IMR-90 (cell line): ENCODE measurements around the gene ACVRL1. TPM values are rescaled to one million over a fixed set of nuclear protein-coding genes. Genes with fewer than 3 reads are reported as not detected.

Experiments
- ATAC-seq: fragments of 200-7000 bp; cut with Tn5 transposase; 2 replicates; pipeline ENCODE4 v1.9.1; 2020; ENCODE audit warnings: low read depth, mild to moderate bottlenecking, moderate library complexity
- BruUV-seq: library from RNA; stranded (reverse); fragments of 400-500 nt; replicated peaks from 2 replicates; lab custom pipeline; 2021; lab: Mats Ljungman, UMichigan
- CTCF ChIA-PET: fragments of 300-600 bp; formaldehyde crosslinking; extraction: SDS; loops from one replicate; lab custom pipeline; 2021; ENCODE audit warnings: antibody characterized with exemption; lab: Yijun Ruan, JAX
- POLR2A ChIA-PET: fragments of 300-600 bp; sonication (Branson Sonifier 250); formaldehyde crosslinking; loops from one replicate; lab custom pipeline; 2022; ENCODE audit warnings: antibody characterized with exemption; ENCODE audit not compliant: unreplicated experiment; lab: Charles Lee
- DNase-seq: peaks from one replicate; pipeline ENCODE4 v3.0.0; 2013
- H2AFZ ChIP-seq: replicated peaks from 2 replicates; pipeline ENCODE3; 2013; ENCODE audit warnings: low read length, mild to moderate bottlenecking; ENCODE audit not compliant: poor library complexity
- H2AK5ac ChIP-seq: 2 replicates; pipeline ENCODE4 v1.6.1; 2013; ENCODE audit warnings: low read depth, low read length, inconsistent platforms
- H2AK9ac ChIP-seq: replicated peaks from 2 replicates; pipeline ENCODE3; 2013; ENCODE audit warnings: mild to moderate bottlenecking, low read depth, low read length, moderate library complexity; ENCODE audit not compliant: poor library complexity
- H2BK120ac ChIP-seq: 2 replicates; pipeline ENCODE4 v1.6.1; 2013; ENCODE audit warnings: low read depth, low read length, inconsistent platforms
- H2BK15ac ChIP-seq: 3 replicates; pipeline ENCODE4 v1.6.1; 2013; ENCODE audit warnings: low read depth, low read length, inconsistent platforms
- H2BK20ac ChIP-seq: 2 replicates; pipeline ENCODE4 v1.6.1; 2013; ENCODE audit warnings: low read depth, mild to moderate bottlenecking, inconsistent platforms, low read length, moderate library complexity
- H2BK5ac ChIP-seq: 2 replicates; pipeline ENCODE4 v1.6.1; 2013; ENCODE audit warnings: mild to moderate bottlenecking, low read depth, low read length, inconsistent platforms; ENCODE audit not compliant: poor library complexity, severe bottlenecking
- H3K14ac ChIP-seq: replicated peaks from 2 replicates; pipeline ENCODE4 v1.6.1; 2013; ENCODE audit warnings: low read depth, low read length, inconsistent platforms
- H3K18ac ChIP-seq: 2 replicates; pipeline ENCODE4 v1.6.1; 2013; ENCODE audit warnings: low read depth, low read length, control low read depth
- H3K23ac ChIP-seq: 2 replicates; pipeline ENCODE4 v1.6.1; 2013; ENCODE audit warnings: low read depth, low read length, inconsistent platforms
- H3K27ac ChIP-seq: 2 replicates; pipeline ENCODE4 v1.5.1; 2013; ENCODE audit warnings: mild to moderate bottlenecking, control low read depth, low read length; ENCODE audit not compliant: insufficient read depth
- H3K27me3 ChIP-seq: 2 replicates; pipeline ENCODE4 v1.6.1; 2013; ENCODE audit warnings: low read length; ENCODE audit not compliant: control insufficient read depth, insufficient read depth
- H3K36me3 ChIP-seq: 2 replicates; pipeline ENCODE4 v1.6.1; 2013; ENCODE audit warnings: low read length, mixed read lengths; ENCODE audit not compliant: control insufficient read depth, insufficient read depth
- H3K4ac ChIP-seq: 2 replicates; pipeline ENCODE4 v1.6.1; 2013; ENCODE audit warnings: low read depth, low read length, inconsistent platforms
- H3K4me1 ChIP-seq: 2 replicates; pipeline ENCODE4 v1.6.1; 2013; ENCODE audit warnings: low read length, mixed read lengths; ENCODE audit not compliant: control insufficient read depth, insufficient read depth
- H3K4me2 ChIP-seq: 2 replicates; pipeline ENCODE4 v1.6.1; 2013; ENCODE audit warnings: low read depth, mild to moderate bottlenecking, control low read depth, low read length, moderate library complexity
- H3K4me3 ChIP-seq: 2 replicates; pipeline ENCODE4 v1.5.1; 2013; ENCODE audit warnings: low read depth, mild to moderate bottlenecking, control low read depth, low read length, moderate library complexity; ENCODE audit not compliant: insufficient read depth
- H3K56ac ChIP-seq: 2 replicates; pipeline ENCODE4 v1.6.1; 2013; ENCODE audit warnings: low read length, inconsistent platforms; ENCODE audit not compliant: insufficient read depth; ENCODE audit errors: extremely low read depth
- H3K79me1 ChIP-seq, 2 experiments: 2 replicates each; pipeline ENCODE4 v1.6.1; 2013; ENCODE audit warnings: low read length in 2 of 2, inconsistent platforms in 1 of 2, low read depth in 1 of 2
- H3K9ac ChIP-seq: 2 replicates; pipeline ENCODE4 v1.6.1; 2013; ENCODE audit warnings: low read depth, low read length, control low read depth
- H3K9me1 ChIP-seq: 2 replicates; pipeline ENCODE4 v1.6.1; 2013; ENCODE audit warnings: low read length, inconsistent platforms; ENCODE audit not compliant: insufficient read depth
- H3K9me3 ChIP-seq: 2 replicates; pipeline ENCODE4 v1.6.1; 2013; ENCODE audit warnings: low read length; ENCODE audit not compliant: control insufficient read depth, insufficient read depth
- H4K20me1 ChIP-seq: 2 replicates; pipeline ENCODE4 v1.6.1; 2013; ENCODE audit warnings: low read length, inconsistent platforms; ENCODE audit not compliant: insufficient read depth
- H4K5ac ChIP-seq: 2 replicates; pipeline ENCODE4 v1.6.1; 2013; ENCODE audit warnings: mild to moderate bottlenecking, low read depth, low read length, control low read depth
- H4K8ac ChIP-seq, 2 experiments: 2 replicates each; pipeline ENCODE4 v1.6.1; 2013; ENCODE audit warnings: low read depth in 2 of 2, low read length in 2 of 2, control low read depth in 1 of 2, inconsistent platforms in 1 of 2
- H4K91ac ChIP-seq: 2 replicates; pipeline ENCODE4 v1.6.1; 2013; ENCODE audit warnings: low read depth, low read length, inconsistent platforms; ENCODE audit not compliant: insufficient read depth
- CEBPB ChIP-seq: IDR thresholded peaks from 2 replicates; pipeline ENCODE4 v1.6.1; 2012; ENCODE audit warnings: low read depth, low read length, improper control_type of control experiment
- CHD1 ChIP-seq: IDR thresholded peaks from 2 replicates; pipeline ENCODE4 v1.6.1; 2012; ENCODE audit warnings: low read depth, low read length, improper control_type of control experiment
- FOS ChIP-seq: fragments of 150-350 bp; IDR thresholded peaks from 2 replicates; pipeline ENCODE4 v1.6.1; 2016; ENCODE audit warnings: low read depth, low read length
- MAFK ChIP-seq: IDR thresholded peaks from 2 replicates; pipeline ENCODE4 v1.6.1; 2012; ENCODE audit warnings: low read depth, low read length, improper control_type of control experiment
- MAZ ChIP-seq: IDR thresholded peaks from 2 replicates; pipeline ENCODE4 v1.6.1; 2012; ENCODE audit warnings: low read depth, mild to moderate bottlenecking, low read length, improper control_type of control experiment, moderate library complexity, borderline replicate concordance
- MXI1 ChIP-seq: IDR thresholded peaks from 2 replicates; pipeline ENCODE4 v1.6.1; 2012; ENCODE audit warnings: low read depth, mild to moderate bottlenecking, low read length, moderate library complexity, borderline replicate concordance
- NFE2L2 ChIP-seq: fragments of 150-350 bp; IDR thresholded peaks from 2 replicates; pipeline ENCODE4 v1.6.1; 2016; ENCODE audit warnings: low read depth, mild to moderate bottlenecking, low read length
- RAD21 ChIP-seq: IDR thresholded peaks from 2 replicates; pipeline ENCODE4 v1.6.1; 2012; ENCODE audit warnings: low read length, improper control_type of control experiment
- RCOR1 ChIP-seq: IDR thresholded peaks from 2 replicates; pipeline ENCODE4 v1.6.1; 2012; ENCODE audit warnings: mild to moderate bottlenecking, low read length, improper control_type of control experiment; ENCODE audit not compliant: insufficient replicate concordance
- RFX5 ChIP-seq: IDR thresholded peaks from 2 replicates; pipeline ENCODE4 v1.8.0; 2012; ENCODE audit warnings: low read depth, mild to moderate bottlenecking, low read length, moderate library complexity
- USF2 ChIP-seq: fragments of 150-350 bp; IDR thresholded peaks from 2 replicates; pipeline ENCODE4 v1.6.1; 2017; ENCODE audit warnings: mild to moderate bottlenecking, antibody characterized with exemption, low read length, low read depth
- WGBS, 2 experiments: methylation state at CpG; one replicate each; pipeline versions ENCODE4 v1.1.5 to v1.1.7; 2013; ENCODE audit warnings: missing lambda C conversion rate in 2 of 2; ENCODE audit not compliant: insufficient read length in 1 of 2; ENCODE audit errors: extremely low coverage in 2 of 2; 5-methylcytosine and 5-hydroxymethylcytosine counted together
- dilution Hi-C: fragments of 300-500 bp; cut with HindIII; formaldehyde crosslinking; loops from one replicate; pipeline ENCODE4 v1.14.3; 2018; ENCODE audit warnings: low sequenced_read_pairs; ENCODE audit not compliant: unreplicated experiment
- in situ Hi-C: fragments of 300-500 bp; cut with MboI; formaldehyde crosslinking; loops from 3 replicates; pipeline ENCODE4 v1.14.3; 2019; ENCODE audit warnings: low sequenced_read_pairs, inconsistent platforms, mixed read lengths
- intact Hi-C: fragments of 100-400 bp; cut with micrococcal nuclease; formaldehyde crosslinking; loops from 2 replicates; pipeline ENCODE4 v1.10.0; 2022
- polyA plus RNA-seq, 3 experiments: library from polyadenylated mRNA; depleted of rRNA; stranded (reverse); fragments of >200 nt; gene quantifications; 2 replicates each; pipeline ENCODE4 v1.2.3, GENCODE V29; 2012; ENCODE audit warnings: low replicate concordance in 1 of 3
- total RNA-seq: library from RNA; depleted of rRNA; stranded (reverse); fragments of >200 nt; gene quantifications from 2 replicates; pipeline ENCODE4 v1.2.3, GENCODE V29; 2012
- TF ChIP-seq, protein P1 (sequence below): fragments of 150-350 bp; IDR thresholded peaks from 2 replicates; pipeline ENCODE4 v1.6.1; 2016; ENCODE audit warnings: low read depth, mild to moderate bottlenecking, low read length, moderate library complexity, borderline replicate concordance
- TF ChIP-seq, protein P2 (sequence below): conservative IDR thresholded peaks from 2 replicates; pipeline ENCODE4 v1.5.1; 2012; ENCODE audit warnings: mild to moderate bottlenecking, low read depth, low read length, improper control_type of control experiment

Gene ACVRL1
- total and polyA plus RNA-seq, 2 of the 4 experiments (the other 2 are of a cell fraction) = 6.4 to 7.5 TPM

DNA sequence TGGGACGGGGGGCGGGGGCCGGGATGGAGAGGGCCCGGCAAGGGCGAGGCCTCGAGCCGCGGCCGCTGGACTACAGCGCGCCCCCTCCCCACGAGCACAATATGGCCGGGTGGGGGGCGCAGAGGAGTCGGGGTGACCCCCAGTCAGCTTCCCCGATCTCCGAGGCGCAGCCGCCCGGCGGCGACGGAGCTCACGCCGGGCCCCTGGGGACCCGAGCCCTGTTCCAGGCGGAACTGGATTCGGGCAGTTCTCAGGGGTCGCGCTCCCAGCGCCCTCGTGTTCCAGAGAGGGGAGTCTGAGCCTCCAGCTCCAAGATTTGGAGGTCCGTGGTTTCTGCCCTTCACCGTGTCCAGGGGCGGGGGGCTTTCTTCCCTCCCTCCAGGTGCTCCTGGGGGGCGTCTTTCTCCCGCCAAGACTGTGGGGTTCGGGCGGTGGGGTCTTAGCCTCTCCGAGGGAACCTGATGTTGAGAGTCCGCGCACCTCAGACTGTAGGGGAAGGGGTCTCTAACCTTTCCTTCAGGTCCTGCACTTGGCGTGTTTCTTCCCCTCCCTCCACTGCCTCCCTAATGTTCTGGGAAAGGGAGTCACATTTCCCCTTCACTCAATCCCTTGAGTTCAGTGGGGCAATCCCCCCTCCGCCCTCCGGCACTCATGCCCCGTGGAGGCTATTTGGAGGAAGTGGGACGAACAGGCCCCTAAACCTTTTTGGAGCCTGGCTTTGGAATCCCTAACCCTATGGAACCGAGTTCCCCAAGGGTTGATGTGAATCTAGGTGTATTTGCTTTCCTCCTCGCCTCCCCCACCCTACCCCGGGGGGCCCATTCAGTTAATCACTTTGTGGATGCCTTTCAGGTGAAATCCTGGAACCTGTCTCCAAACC, 44.8 kb downstream of the ACVRL1 start:
- peaks cover 8% of the 10 kb centered on the region for H3K4me1 ChIP-seq
- intact Hi-C loops = no loop called here
- CTCF ChIA-PET = no interaction called here
- TF ChIP-seq CEBPB = no peak
- no peak for TF ChIP-seq MAFK
- no peak for TF ChIP-seq FOS
- TF ChIP-seq USF2 = no peak
- no peak for TF ChIP-seq CHD1
- no peak for TF ChIP-seq RCOR1
- no peak for TF ChIP-seq MAZ
- no peak for TF ChIP-seq MXI1
- TF ChIP-seq, protein P1, sequence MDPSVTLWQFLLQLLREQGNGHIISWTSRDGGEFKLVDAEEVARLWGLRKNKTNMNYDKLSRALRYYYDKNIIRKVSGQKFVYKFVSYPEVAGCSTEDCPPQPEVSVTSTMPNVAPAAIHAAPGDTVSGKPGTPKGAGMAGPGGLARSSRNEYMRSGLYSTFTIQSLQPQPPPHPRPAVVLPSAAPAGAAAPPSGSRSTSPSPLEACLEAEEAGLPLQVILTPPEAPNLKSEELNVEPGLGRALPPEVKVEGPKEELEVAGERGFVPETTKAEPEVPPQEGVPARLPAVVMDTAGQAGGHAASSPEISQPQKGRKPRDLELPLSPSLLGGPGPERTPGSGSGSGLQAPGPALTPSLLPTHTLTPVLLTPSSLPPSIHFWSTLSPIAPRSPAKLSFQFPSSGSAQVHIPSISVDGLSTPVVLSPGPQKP = no peak
- no peak for TF ChIP-seq NFE2L2
- no peak for TF ChIP-seq RAD21
- no peak for TF ChIP-seq RFX5
- TF ChIP-seq, protein P2, sequence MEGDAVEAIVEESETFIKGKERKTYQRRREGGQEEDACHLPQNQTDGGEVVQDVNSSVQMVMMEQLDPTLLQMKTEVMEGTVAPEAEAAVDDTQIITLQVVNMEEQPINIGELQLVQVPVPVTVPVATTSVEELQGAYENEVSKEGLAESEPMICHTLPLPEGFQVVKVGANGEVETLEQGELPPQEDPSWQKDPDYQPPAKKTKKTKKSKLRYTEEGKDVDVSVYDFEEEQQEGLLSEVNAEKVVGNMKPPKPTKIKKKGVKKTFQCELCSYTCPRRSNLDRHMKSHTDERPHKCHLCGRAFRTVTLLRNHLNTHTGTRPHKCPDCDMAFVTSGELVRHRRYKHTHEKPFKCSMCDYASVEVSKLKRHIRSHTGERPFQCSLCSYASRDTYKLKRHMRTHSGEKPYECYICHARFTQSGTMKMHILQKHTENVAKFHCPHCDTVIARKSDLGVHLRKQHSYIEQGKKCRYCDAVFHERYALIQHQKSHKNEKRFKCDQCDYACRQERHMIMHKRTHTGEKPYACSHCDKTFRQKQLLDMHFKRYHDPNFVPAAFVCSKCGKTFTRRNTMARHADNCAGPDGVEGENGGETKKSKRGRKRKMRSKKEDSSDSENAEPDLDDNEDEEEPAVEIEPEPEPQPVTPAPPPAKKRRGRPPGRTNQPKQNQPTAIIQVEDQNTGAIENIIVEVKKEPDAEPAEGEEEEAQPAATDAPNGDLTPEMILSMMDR = no peak

More for the DNA sequence above, 44.8 kb downstream of the ACVRL1 start:
- Histone ChIP-seq H2BK5ac (peak overlapping the region; percentile 29), H2AK5ac (peak overlapping the region; percentile 67), H3K56ac (peak overlapping the region; percentile 46; the same call in 1 of the 2 replicates), H3K9me3 (no peaks in the 10 kb centered on the region), H3K23ac (peak overlapping the region; percentile 65), H4K5ac (0 out of 2 replicates have a peak overlapping the region, but pooled peaks have one; percentile 2), H3K36me3 (no peaks in the 10 kb centered on the region), H3K9ac (peak overlapping the region; percentile 84), H2AFZ (peak overlapping the region; percentile 88), H3K14ac (peak overlapping the region; percentile 79), H3K4ac (peak overlapping the region; percentile 71), H4K91ac (peak overlapping the region; percentile 47), H2BK15ac (no peak overlapping the region), H3K4me2 (peak overlapping the region; percentile 92), H3K9me1 (peaks cover 2% of the 10 kb centered on the region; the same call in 1 of the 2 replicates), H4K8ac (peak overlapping the region in 1 of 2 experiments; percentile 36; a peak in 1 of 4 replicates), H2BK120ac (peak overlapping the region; percentile 25; the same call in 1 of the 2 replicates), H2AK9ac (peak overlapping the region; percentile 95), H3K27me3 (peaks cover 23% of the 10 kb centered on the region), H3K27ac (peak overlapping the region; percentile 67), H3K18ac (no peak overlapping the region; the same call in 1 of the 2 replicates), H3K4me3 (peak overlapping the region; percentile 48), H3K79me1 (peaks cover 35 to 50% of the 10 kb centered on the region in 2 experiments), H4K20me1 (peaks cover 28% of the 10 kb centered on the region), H2BK20ac (no peak overlapping the region)
- DNase-seq (no peak), ATAC-seq (peak; percentile 7)
- POLR2A ChIA-PET = interaction anchor here (0.6 kb wide), 1 partner anchor 1050 kb away, joined by 7 read pairs; no protein-coding TSS in a partner anchor
- in situ Hi-C loops = no loop called here
- dilution Hi-C loops = loop anchor here (25.0 kb wide), 1 partner anchor 90 kb away; no protein-coding TSS in a partner anchor
- 0% methylated on average over 5 of the region's 50 CpGs; no CpG with 5 or more reads in 1 of the 2 experiments for WGBS, 2 experiments
- no TSS peak for BruUV-seq
